Measurements from ENCODE around the gene NHP2.
A peak's percentile ranks its signal among the peaks of the same experiment; 100 is the strongest.
"Not testable (repeated sequence)": the region's sequence is repeated elsewhere in the genome, so short reads cannot be mapped to it uniquely, and the experiment has no call there.

The NHP2 gene

DNA sequence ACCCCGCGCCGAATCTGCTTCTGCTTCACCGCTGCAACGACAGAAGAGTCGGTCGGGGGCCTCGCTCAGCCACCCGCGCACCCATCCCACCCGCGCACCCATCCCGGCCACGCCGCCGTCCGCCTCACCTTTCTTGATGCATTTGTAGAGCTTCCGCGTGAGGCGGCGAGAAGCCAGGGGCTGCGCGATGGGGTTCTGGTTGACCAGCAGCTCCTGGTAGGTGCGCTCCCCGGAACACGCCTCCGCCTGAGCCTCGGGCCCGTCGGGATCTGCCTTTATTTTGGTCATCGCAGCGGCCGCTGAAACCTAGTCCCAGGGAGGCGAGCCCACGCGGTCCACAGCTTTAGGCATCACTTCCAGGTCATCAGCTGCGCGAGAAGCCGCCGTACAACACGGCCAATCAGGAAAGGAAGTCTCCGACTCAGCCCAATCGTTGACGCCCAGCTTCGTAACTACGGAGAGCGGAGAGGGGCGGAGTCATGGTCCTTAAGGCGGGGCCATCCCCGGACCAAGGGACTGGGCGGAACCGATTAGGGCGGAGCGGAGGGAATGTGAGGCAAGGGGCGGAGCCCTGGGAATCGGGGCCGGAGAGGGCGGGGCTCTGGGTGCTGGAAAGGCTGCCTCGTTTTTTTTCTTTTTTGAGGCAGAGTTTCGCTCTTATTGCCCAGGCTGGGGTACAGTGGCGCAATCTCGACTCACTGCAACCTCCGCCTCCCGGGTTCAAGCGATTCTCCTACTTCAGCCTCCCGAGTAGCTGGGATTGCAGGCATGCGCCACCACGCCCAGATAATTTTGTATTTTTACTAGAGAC, at the start of gene NHP2:
Gene NHP2 (minus strand): TSS at position 356 of the 811 bp plus-strand sequence. CDS start 68 bp downstream, at position 288.
- DNase-seq: peak; percentile 71 to 99 (median 97)

DNA sequence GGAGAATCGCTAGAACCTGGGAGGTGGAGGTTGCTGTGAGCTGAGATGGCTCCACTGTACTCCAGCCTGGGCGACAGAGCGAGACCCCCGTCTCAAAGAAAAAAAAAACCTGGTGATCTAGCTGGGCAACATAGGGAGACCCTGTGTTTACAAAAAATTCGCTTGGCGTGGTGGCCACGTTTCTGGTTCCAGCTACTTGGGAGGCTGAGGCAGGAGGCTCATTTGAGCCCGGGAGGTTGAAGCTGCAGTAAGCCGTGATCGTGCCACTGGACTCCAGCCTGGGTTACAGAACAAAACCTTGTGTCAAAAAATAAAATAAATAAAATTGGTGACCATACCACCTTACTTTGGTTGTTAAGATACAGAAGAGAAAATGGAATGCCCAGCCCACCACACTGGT, 48.9 kb upstream of the NHP2 start:
- DNase-seq: no peak

DNA sequence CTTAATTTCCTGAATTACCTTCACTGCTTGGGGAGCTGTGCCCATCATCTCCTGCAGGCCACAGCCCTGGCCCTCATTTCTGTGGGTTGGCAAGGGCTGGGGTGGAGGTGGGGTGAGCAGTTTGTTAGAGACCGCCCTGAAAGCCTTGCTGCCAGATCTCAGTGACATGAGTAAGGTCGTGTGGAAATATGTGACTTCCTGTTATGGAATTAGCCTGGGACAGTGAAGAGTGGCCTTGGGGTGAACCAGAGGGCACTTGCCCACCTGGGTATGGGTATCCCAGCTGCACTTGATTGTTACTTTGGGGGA, 48.2 kb upstream of the NHP2 start:
- no peak for DNase-seq

DNA sequence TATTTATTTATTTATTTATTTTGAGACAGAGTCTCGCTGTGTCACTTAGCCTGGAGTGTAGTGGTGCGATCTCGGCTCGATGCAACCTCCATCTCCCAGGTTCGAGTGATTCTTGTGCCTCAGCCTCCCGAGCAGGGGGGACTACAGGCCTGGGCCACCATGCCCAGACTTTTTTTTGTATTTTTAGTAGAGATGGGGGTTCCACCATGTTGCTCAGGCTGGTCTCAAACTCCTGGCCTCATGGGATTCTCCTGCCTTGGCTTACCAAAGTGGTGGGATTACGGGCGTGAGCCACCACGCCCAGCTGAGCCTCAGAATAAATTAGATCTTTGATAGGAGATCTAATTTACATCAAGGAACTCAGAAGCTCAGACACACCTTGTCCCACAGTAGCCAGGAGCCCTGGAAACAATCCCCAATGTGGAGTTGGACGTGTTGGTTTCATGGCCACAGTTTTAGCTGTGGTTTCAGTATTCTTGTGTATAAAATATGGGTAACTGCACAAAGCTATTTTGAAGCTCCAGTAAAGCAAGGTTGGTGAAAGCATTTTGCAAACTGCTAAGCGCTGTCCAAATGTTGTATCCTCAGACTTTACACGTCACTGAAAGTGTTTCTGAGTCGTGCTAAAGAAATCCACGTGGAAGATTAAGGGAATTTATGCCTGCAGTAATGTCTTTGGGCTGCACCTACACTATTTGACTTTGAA, 47.7 kb upstream of the NHP2 start:
- DNase-seq: no peak

DNA sequence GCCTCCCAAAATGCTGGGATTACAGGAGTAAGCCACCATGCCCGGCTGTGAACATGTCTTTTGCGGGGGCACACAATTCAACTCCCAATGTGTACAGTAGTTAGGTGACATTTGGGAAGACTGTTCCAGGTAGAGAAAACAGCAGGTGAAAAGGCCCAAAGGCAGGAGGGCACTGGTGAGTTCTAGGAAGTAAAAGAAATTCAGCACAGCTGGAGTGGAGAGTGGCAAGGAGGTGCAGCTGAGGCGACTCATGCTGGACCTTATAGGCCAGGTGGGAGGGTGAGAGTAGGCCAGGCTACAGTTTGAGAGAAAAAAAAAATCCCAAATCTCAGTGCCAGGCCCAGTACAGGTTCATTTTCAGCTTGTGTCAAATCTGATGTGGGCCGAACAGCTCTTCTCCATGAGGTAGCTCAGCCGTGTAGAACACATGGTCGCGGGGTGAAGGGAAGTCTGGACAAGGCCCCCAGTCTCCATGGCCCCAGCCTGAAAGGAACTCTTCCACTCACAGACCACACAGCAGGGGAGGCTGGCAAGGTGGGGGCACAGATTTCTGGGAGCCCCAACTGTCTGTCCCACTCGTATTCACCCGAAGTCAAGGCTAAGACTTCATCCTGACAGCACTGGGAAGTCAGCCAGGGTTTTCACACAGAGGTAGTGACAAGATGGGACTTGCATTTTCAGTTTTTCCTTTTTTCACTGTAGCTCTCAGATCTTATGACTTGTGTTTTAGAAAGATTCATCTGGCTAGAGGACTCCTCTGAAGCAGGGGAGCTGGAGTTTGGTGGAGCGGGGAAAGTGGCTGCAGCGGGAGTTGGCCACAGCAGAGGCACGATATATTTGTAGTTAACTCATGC, 46.1 kb upstream of the NHP2 start:
- DNase-seq: no peak

DNA sequence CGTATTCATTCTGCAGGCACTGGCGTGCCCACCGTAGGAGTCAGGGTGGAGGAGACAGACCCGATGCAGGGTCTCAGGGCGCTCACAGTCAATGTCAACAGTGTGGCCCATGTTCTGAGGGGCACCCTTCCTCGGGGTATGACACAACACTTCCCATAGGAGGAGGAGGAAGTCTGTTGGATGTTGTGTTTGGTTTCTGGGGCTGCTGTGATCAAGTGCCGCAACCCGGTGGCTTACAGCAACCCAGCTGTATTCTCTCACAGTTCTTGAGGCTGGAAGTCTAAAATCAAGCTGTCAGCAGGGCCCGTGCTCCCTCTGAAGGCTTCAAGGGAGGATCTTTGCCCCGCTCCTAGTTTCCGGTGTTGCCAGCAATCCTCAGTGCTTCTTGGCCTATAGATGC, 45.0 kb upstream of the NHP2 start:
- DNase-seq: no peak

DNA sequence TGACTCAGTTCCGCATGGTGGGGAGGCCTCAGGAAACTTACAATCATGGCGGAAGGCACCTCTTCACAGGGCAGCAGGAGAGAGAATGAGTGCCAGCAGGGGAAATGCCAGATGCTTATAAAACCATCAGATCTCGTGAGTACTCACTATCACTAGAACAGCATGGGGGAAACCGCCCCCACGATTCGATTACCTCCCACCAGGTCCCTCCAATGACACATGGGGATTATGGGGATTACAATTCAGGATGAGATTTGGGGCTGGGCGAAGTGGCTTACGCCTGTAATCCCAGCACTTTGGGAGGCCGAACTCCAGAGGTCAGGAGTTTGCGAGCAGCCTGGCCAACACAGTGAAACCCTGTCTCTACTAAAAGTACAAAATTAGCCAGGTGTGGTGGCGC, 44.5 kb upstream of the NHP2 start:
- not testable (repeated sequence) for DNase-seq

DNA sequence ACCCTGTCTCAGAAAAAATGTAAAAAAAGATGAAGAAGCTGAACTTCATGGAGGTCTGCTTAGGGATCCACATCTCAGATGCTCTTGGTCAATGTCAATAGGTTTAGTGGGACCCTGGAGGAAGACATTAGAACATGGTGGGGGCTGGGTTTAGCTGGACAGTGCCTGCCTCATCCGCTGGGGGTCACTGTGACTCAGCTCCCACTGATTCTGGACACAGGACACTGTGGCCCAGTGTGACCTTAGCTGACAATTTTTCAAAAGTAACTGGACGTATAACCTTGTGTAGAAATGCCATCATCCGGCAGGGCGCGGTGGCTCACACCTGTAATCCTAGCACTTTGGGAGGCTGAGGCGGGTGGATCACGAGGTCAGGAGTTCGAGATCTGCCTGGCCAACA, 43.3 kb upstream of the NHP2 start:
- no peak for DNase-seq

DNA sequence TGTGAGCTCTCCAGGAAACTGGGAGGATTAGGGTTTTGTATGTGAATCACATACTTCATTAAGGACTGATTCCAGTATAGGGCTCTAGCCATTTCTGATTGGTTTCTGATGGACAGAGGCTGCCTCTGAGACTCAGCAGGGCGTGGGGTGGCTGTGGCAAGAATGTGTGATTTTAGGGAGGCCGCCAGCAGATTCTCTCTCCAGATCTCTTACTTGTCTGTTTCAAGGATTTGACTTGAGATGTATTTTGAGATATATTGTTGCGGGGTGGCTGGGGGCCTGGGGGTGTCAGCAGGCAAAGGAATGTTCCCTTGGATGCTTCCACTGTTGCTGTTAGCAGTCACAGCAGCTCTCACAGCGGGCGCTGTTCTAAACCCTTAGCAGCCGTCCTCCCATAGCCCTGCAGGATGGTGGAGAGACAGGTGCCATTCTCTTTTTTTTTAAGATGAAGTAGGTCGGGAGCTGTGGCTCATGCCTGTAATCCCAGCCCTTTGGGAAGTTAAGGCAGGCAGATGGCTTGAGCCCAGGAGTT, 42.7 kb upstream of the NHP2 start:
- no peak for DNase-seq

DNA sequence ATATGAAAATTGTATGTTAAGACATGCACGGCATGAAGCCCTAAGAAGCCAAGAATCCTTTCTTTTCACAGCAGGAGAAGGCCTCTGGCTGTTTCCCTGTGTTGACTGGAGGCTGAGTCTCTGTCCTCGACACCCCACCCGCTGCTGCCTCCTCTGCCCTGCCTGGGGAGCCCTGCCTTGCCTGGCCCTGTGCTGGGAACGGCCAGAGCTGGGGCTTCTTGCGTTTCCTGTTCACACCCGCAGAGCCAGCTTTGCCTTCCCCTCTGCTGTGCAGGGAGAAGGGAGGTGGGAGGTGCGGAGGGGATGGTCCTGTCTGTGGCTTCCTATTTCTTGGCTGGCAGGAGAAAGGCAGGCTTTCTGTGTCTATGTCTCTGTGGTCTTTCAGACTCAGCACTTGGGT, 40.3 kb upstream of the NHP2 start:
- no peak for DNase-seq

DNA sequence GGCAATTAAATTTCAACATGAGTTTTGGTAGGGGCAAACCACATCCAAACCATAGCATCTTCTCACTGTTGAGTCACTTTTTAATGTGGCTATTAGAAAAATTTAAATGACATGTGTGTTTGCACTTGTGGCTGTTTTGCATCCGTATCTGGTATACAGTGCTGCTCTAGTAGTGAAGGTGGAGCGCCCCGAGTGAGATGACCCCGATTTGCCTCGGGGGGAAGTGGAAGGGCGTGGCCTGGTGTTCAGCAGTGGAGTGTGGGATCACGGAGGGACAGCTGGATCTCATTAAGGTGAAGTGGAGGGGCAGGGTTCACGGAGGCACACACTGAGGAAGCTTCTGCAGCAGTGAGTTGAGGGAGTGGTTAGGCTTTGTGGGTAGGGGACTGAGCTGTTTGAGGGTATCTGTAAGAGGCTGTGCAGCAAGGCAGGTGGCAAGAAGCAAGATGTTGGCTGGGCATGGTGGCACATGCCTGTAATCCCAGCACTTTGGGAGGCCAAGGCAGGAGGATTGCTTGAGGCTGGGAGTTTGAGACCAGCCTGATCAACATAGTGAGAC, 39.6 kb upstream of the NHP2 start:
- no peak for DNase-seq

DNA sequence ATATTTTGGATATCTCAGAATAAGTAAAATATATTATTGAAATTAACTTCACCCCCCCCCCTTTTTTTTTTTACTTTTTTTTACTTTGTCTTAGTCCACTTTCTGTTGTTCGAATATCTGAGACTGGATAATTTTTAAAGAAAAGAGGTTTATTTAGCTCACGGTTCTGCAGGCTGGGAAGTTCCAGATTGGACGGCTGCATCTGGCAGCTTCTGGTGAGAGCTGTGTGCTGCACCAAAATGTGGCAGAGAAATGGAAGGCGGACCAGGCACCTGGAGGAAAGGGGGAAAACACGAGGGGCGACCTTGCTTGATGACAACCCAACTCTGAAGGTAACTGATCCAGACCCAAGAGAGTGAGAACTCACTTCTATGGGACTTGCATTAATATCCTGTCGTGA, 39.1 kb upstream of the NHP2 start:
- no peak for DNase-seq

DNA sequence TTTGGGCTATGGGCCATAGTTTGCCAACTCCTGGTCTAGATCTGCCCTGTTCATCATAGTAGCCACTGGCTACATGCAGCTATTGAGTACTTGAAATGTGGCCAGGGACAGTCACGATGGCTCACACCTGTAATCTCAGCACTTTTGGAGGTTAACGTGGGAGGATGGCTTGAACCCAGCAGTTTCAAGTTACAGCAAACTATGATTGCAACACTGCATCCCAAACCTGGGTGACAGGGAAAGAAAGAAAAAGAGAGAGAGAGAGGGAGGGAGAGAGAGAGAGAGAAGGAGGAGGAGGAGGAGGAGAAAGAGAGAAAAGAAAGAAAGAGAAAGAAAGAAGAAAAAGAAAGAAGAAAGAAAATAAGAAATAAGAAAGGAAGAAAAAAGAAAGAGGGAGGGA, 38.6 kb upstream of the NHP2 start:
- no peak for DNase-seq

DNA sequence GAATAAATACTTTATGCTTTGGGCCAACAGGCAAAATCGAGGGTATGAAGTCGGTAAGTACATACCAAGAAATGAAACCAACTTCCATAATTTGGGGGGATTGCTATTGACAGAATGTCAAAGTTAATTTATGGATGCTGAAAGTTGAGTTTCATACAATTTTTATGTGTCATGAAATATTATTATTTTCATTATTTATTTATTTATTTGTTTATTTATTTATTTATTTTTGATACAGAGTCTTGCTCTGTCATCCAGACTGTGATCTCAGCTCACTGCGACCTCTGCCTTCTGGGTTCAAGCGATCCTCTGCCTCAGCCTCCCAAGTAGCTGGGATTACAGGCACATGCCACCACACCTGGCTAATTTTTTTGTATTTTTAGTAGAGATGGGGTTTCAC, 38.0 kb upstream of the NHP2 start:
- no peak for DNase-seq

DNA sequence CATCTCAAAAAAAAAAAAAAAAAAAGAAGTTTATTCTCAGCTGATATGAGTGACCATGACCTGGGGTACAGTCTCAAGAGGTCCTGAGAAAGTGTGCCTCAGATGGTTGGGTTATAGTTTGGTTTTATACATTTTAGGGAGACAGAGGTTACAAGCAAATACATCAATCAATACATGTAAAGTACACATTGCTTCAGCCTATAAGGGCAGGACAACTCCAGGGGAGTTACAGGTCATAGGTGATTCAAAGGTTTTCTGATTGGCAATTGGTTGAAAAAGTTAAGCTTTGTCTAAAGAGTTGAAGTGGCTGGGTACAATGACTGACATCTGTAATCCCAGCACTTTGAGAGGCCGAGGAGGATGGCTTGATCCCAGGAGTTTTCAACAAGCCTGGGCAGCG, 35.7 kb upstream of the NHP2 start:
- DNase-seq: no peak

DNA sequence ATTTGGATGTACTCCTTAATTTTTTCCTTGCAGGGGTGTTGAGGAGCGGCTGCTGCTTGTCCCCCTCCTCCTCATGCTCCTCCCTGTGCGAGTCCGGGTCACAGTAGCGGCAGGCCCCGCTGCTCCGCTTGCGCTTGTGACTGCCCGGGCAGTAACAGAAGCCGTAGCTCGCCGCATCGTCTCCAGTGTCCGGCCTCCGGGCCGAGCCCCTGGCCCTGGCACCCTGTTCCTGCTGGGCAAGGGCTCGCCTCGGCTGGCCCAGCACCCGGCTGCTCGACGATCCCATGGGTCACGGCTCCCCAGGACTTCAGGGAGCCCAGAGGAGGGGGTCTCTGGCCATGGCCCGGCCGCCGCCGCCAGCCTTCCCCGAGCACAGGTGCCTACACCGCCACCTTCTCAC, 33.3 kb upstream of the NHP2 start, which contains the start of gene GMCL2:
Gene GMCL2 (minus strand): TSS at position 358 of the 400 bp plus-strand sequence. CDS start 72 bp downstream, at position 286.
- peak in 1 of 56 donors; percentile 5 for DNase-seq

DNA sequence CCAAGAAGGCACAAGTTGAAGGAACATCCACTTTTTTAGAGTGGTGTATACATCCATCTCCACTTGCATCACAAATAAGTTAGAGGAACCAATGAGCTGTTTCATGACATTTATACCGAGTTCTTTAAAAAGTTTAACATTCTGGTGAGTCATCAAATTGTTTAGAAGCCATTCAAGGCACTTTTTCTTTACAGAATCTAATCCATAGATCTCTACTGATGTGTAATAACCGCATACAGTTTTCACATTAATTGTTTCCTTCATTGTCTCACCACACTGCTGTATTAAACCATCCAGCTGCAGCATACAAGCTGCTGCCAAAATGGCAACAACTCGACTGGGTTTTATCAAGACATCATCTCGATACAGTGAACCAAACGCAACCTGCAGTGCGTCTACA, 32.7 kb upstream of the NHP2 start:
- no peak for DNase-seq

DNA sequence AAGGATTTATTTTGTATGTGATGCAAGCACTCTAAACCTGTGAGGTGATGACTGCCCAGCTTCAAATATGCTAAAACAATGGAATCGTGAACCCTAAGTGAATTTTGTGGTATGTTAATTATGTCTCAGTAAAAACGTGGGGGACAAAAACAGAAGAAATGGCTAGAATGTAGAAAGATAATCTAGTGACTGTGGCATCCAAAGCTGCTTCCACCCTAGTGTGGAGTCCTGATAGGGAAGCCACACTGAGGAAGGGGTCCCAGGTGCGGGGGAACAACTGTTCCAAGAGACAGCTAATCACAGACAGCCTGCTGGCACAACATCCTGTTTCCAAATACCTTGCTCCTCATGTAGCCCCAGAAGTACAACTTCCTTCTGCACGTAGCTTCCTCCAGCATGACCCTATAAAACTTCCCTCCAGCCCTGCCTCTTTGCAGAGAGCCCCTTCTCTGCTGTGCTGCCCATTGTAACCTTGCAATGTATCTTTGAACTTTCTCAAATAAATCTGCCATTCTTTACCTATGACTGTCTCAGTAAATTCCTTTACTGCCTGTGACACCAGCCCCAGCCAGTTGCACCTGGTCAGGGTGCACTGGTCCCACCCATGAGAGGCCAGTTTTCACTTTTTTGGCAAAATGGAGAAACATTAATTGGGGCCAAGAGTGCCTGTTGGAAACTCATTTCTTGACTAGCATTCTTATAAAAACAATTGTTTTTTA, 28.6 kb upstream of the NHP2 start:
- DNase-seq: no peak

DNA sequence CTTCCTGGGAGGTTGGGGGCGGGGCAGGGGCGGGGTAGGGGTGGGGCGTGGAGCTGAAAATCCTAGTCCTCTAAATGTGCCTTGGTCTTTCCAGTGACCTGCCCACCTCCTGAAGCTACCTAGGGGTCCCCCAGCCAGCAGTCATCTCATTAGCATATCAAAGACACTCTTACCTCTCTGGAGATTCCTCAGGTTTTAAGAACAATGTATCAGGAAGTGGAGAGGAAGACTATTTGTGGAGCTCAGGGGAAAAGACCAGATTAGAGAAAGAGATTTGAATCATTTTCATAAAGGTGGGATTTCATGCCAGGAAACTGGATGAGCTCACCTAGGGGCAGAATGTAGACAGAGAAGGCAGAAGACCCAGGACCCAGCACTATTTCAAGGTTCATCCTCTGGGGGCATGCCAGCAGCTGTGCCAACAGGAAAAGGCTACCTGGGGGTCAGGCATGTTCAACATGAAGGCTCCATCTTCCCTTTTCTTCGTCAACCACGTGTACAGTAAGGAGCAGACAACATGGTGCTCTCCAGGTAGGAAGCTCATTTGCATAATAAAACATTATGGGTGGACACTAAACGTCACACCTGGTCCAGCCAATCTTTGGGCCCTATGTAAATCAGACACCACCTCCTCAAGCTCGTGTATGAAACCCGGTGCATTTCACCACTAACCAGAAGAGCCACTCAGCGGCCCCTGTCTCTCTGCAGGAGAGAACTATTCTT, 26.6 kb upstream of the NHP2 start:
- DNase-seq: no peak

DNA sequence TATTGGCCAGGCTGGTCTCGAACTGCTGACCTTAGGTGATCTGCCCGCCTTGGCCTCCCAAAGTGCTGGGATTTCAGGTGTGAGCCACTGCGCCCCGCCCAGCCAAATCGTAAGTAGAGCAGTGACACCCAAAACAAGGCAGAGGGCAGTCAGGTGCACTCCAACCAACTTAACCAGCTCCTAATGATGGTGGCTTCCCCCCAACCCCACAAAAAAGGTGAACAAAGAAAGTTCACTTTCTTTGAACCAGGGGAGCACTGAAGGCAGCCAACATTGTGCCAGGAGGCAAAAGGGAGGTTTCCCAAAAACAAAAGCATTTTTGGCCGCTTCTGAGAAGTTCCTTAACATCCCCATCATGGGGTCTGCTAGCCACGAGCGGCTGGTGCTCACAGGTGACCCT, 23.9 kb upstream of the NHP2 start:
- DNase-seq: no peak
